ENCODE results near the gene OR2G6.

Gene OR2G6

GRCh38 chr1:248576260-248576980, 68.5 kb downstream of the OR2G6 start:
- DNase-seq = no peak

Data from T-helper 9 cell (primary cell).